ENCODE results near the gene LMO4. TPM values are rescaled to one million over a fixed set of nuclear protein-coding genes. Genes with fewer than 3 reads are reported as not detected.

Gene LMO4
- total and polyA plus RNA-seq, 4 donors = 16.8 to 23.2 (median 17.8) TPM

- H3K27me3 ChIP-seq (ENCODE audit: control insufficient read depth in 4 of 4, insufficient read depth in 4 of 4, low read length in 3 of 4) = no peaks in the 10 kb centered on the region
- no peak overlapping the region for H3K27ac ChIP-seq (ENCODE audit: low read depth in 1 of 2, low read length in 2 of 2)
- no peaks in the 10 kb centered on the region for H3K4me1 ChIP-seq (ENCODE audit: control insufficient read depth in 4 of 4, insufficient read depth in 4 of 4, low read length in 3 of 4)
- WGBS = 85% methylated on average over 8 of the region's 8 CpGs
- no peak overlapping the region for H3K9ac ChIP-seq (ENCODE audit: low read depth in 1 of 2, low read length in 2 of 2)
- no peak overlapping the region for H3K4me3 ChIP-seq (ENCODE audit: low read depth in 1 of 3, low read length in 3 of 3)
- no peak for TF ChIP-seq FOXA1 (IDR thresholded peaks at IDR 0.05)
- no peak for TF ChIP-seq ZBTB33 (IDR thresholded peaks at IDR 0.05)
- TF ChIP-seq RAD21 (IDR thresholded peaks at IDR 0.05) = no peak
- no peak for TF ChIP-seq HNF4G (IDR thresholded peaks at IDR 0.05)
- TF ChIP-seq GABPA (IDR thresholded peaks at IDR 0.05 in 1 of 2, conservative IDR thresholded peaks at IDR 0.05 in 1 of 2) = no peak
- no peak for TF ChIP-seq ATF3 (IDR thresholded peaks at IDR 0.05)
- no peak for TF ChIP-seq HNF4A (conservative IDR thresholded peaks at IDR 0.05)
- no peak for TF ChIP-seq RXRA (IDR thresholded peaks at IDR 0.05)
- no peak for TF ChIP-seq SP1 (IDR thresholded peaks at IDR 0.05)
- TF ChIP-seq TAF1 (conservative IDR thresholded peaks at IDR 0.05) = no peak
- TF ChIP-seq EGR1 (IDR thresholded peaks at IDR 0.05; ENCODE audit: low read depth in 2 of 2) = no peak
- TF ChIP-seq YY1 (IDR thresholded peaks at IDR 0.05) = no peak
- TF ChIP-seq, protein P1, sequence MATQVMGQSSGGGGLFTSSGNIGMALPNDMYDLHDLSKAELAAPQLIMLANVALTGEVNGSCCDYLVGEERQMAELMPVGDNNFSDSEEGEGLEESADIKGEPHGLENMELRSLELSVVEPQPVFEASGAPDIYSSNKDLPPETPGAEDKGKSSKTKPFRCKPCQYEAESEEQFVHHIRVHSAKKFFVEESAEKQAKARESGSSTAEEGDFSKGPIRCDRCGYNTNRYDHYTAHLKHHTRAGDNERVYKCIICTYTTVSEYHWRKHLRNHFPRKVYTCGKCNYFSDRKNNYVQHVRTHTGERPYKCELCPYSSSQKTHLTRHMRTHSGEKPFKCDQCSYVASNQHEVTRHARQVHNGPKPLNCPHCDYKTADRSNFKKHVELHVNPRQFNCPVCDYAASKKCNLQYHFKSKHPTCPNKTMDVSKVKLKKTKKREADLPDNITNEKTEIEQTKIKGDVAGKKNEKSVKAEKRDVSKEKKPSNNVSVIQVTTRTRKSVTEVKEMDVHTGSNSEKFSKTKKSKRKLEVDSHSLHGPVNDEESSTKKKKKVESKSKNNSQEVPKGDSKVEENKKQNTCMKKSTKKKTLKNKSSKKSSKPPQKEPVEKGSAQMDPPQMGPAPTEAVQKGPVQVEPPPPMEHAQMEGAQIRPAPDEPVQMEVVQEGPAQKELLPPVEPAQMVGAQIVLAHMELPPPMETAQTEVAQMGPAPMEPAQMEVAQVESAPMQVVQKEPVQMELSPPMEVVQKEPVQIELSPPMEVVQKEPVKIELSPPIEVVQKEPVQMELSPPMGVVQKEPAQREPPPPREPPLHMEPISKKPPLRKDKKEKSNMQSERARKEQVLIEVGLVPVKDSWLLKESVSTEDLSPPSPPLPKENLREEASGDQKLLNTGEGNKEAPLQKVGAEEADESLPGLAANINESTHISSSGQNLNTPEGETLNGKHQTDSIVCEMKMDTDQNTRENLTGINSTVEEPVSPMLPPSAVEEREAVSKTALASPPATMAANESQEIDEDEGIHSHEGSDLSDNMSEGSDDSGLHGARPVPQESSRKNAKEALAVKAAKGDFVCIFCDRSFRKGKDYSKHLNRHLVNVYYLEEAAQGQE (IDR thresholded peaks at IDR 0.05) = no peak
- TF ChIP-seq, protein P2, sequence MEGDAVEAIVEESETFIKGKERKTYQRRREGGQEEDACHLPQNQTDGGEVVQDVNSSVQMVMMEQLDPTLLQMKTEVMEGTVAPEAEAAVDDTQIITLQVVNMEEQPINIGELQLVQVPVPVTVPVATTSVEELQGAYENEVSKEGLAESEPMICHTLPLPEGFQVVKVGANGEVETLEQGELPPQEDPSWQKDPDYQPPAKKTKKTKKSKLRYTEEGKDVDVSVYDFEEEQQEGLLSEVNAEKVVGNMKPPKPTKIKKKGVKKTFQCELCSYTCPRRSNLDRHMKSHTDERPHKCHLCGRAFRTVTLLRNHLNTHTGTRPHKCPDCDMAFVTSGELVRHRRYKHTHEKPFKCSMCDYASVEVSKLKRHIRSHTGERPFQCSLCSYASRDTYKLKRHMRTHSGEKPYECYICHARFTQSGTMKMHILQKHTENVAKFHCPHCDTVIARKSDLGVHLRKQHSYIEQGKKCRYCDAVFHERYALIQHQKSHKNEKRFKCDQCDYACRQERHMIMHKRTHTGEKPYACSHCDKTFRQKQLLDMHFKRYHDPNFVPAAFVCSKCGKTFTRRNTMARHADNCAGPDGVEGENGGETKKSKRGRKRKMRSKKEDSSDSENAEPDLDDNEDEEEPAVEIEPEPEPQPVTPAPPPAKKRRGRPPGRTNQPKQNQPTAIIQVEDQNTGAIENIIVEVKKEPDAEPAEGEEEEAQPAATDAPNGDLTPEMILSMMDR (IDR thresholded peaks at IDR 0.05; ENCODE audit: low read depth, low read length, missing input control) = no peak
- TF ChIP-seq MAX (IDR thresholded peaks at IDR 0.05) = no peak
- no peak for TF ChIP-seq JUND (IDR thresholded peaks at IDR 0.05)
- TF ChIP-seq FOXA2 (IDR thresholded peaks at IDR 0.05) = no peak
- TF ChIP-seq NR2F2 (IDR thresholded peaks at IDR 0.05) = no peak
- H3K9me3 ChIP-seq (ENCODE audit: control insufficient read depth in 4 of 4, low read length in 3 of 4) = no peaks in the 10 kb centered on the region
- no peak for DNase-seq (ENCODE audit: low spot score)
- H3K36me3 ChIP-seq (ENCODE audit: control insufficient read depth in 4 of 4, insufficient read depth in 3 of 4, low read depth in 1 of 4, low read length in 3 of 4) = peaks cover 10 to 29% (median 18%) of the 10 kb centered on the region in 4 donors
These were observed 17.6 kb downstream of the LMO4 start for GRCh38 chr1:87346130-87346814.
